GM21786 (cell line): ENCODE data around the gene AGTRAP.

ENCODE experiments used
- ATAC-seq: cut with Tn5 transposase; IDR thresholded peaks from one replicate; pipeline ENCODE4 v1.9.1; 2021; ENCODE audit not compliant: unreplicated experiment

The AGTRAP gene

DNA sequence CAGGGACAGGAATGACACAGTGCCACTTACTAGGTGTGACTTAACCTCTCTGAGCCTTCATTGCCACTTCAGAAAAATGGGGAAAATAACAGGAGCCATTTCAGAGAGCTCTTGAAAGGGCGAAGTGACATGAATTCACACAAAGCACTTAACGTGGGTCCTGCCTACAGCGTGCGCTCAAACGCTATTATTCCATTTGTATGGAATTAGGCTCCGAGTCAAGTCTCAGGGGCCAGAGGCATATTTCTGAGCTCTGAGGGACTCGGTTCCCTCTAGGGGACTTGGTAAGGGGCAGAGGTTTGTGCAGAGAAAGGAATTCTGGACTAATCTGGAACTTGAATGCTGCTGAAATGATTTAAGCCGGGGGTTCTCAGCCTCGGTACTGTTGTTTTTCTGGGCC is 30.3 kb upstream of the AGTRAP start:
- no peak for ATAC-seq

DNA sequence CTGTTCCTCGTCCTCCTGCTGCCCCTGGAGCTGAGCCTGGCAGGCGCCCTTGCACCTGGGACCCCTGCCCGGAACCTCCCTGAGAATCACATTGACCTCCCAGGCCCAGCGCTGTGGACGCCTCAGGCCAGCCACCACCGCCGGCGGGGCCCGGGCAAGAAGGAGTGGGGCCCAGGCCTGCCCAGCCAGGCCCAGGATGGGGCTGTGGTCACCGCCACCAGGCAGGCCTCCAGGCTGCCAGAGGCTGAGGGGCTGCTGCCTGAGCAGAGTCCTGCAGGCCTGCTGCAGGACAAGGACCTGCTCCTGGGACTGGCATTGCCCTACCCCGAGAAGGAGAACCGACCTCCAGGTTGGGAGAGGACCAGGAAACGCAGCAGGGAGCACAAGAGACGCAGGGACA is 29.6 kb upstream of the AGTRAP start:
- ATAC-seq, result no peak

- no peak for ATAC-seq
Observed at GRCh38 chr1:11707621-11708276, 28.2 kb upstream of the AGTRAP start.

DNA sequence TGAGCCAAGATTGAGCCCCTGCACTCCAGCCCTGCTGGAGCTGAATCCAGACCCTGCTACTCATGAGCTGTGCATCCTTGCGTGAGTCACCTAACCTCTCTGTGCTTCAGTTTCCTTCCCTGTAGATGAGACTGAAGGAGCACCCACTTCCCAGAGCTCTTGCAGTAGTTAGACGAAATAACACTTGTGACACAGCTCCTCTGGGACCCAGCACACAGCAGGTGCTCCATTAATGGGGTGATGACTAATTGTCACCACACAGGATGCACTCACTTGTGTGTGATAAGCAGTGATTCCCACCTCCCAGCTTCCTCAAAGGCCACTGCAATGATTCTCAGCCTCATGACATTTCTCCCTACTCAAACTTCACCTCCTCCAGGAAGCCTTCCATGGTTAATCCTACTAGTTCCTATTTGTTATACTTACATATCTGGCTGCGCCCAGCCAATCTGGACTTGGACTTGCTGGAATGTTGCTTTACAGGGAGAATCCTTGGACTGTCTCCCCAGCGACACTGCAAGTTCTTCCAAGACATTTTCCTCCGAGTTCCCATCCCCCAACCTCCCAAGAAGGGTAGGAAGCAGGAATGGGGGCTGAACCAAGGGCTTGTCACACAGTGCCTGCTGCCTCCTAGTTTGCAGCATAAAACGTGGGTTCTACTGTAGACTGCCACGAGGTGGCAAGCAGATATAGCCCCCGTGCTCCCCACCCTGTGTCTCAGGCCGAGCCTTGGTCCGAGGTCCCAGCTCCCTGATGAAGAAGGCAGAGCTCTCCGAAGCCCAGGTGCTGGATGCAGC is 27.2 kb upstream of the AGTRAP start:
- ATAC-seq, result no peak

- no peak for ATAC-seq
Observed at GRCh38 chr1:11711490-11711889, 24.4 kb upstream of the AGTRAP start.

GRCh38 chr1:11712285-11712684 is 23.7 kb upstream of the AGTRAP start:
- ATAC-seq, result no peak

- no peak for ATAC-seq
Observed at GRCh38 chr1:11713095-11713494, 22.8 kb upstream of the AGTRAP start.

DNA sequence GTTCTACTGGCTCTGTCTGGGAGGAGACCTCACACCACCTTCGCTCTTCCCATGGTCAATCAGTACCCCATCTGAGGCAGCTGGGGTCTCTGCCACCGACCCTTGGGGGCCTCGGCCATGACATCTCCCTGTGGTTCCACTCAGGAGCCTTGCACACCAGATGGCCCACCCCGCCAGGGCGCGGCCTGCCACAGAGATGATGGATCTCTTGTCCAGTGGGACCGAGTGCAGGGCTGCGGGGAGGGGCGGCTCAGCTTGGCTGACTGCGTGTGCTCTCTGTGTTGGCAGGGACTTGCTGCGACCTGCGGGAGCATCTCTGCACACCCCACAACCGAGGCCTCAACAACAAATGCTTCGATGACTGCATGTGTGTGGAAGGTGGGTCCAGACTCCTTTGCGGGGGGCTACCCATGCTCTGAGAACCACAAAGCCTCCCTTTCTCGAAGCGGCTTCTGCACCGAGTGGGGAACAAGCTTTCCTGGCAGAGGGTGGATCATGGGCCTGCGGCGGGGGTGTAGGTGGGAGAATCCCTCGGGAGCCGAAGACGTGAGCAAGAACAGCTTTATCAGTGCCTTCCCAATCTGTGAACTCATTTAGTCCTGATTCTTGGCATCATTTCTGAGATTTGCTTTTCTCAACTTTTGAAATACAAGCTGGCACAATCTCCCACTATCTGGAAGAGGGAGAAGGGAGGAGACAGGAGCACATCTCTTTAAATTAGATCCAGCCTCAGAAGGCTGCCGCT is 20.9 kb upstream of the AGTRAP start:
- ATAC-seq, result no peak

DNA sequence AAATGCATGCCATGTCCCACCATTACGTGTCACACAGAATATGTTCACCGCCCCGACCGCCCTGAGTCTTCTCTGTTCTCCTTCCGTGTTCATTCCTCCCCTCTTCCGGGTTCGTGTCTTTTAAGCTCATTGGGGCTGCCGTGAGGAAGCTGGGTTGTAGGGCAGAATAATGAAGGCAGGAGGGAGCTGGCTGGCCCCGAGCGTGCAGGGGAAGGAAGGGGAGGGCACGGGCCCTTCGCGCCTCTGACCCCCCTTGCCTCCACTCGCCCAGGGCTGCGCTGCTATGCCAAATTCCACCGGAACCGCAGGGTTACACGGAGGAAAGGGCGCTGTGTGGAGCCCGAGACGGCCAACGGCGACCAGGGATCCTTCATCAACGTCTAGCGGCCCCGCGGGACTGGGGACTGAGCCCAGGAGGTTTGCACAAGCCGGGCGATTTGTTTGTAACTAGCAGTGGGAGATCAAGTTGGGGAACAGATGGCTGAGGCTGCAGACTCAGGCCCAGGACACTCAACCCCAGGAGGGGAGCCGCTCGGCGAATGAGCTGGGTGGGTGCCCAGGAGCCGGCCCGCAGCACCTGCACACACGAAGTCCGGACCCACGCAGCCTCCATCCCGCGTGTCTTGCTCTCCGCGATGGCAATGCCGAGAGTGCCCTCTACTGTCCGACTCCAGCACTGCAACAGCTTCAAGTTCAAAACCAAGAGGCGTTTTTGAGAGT is 16.5 kb upstream of the AGTRAP start:
- no peak for ATAC-seq

DNA sequence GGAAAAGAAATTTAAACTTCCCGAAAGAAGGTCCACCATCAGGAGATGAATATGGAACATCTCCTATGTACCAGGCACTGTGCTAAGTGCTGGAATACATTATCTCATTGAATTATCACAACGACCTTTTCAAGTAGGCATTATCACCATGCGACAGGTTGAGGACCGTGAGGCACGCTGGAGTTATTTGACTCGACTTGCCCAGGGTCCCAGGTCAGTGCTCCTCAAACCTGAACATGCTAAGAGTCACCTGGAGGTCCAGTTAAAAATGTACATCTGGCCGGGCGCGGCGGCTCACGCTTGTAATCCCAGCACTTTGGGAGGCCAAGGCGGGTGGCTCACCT is 15.9 kb upstream of the AGTRAP start:
- no peak for ATAC-seq

GRCh38 chr1:11720525-11720924 is 15.4 kb upstream of the AGTRAP start:
- ATAC-seq, result no peak

DNA sequence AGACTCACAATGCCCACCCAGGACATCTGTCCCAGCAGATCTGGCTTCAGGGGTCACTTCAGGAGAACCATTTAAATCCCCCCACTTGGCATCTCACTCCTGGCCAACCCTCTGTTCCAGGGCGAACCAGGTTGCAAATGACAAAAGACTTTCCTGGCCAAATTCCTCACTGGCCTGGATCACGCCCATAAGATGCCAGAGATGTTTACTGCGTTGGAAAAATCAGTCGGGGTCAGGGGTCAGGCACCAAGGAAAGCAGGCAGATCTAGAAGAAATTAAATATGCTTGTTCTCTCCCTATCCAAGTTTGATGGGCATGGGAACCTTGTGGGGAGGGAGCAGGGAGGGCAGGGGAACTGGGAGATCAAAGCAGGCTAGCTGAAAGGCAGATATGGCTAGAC is 14.6 kb upstream of the AGTRAP start:
- ATAC-seq, result no peak

DNA sequence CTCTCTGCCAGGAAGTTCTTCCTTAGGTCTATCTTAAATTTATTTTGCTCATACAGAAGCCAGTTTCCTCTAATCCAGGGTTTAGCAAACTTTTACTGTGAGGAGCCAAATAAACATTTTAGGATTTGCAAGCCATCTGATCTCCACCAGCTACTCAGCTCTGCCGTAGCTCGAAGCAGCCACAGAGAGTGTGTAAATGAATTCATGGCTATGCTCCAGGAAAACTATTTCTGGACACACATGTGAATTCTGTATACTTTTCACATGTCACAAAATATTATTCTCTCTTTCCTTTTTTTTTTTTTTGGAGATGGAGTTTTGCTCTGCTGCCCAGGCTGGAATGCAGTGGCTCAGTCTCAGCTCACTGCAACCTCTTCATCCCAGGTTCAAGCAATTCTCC is 13.4 kb upstream of the AGTRAP start:
- no peak for ATAC-seq

- no peak for ATAC-seq
Observed at GRCh38 chr1:11725616-11726015, 10.3 kb upstream of the AGTRAP start.

DNA sequence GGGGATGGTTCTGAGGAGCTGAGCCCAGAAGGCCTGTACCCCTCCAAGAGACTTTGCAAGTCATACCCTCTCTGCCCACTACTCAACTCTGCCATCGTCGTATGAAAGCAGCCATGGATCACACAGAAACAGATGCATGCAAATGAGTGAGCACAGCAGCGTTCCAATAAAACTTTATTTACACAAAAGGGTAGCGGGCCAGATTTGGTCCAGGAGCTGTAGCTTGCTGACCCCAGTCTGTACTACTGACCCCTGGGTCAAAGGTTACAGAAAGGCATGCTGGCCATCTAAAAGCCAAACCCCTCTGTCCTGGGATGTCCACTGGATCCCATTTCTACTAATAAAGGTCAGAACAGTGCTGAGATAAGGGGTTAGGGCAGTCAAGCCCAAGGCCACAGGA is 8.8 kb upstream of the AGTRAP start:
- no peak for ATAC-seq

DNA sequence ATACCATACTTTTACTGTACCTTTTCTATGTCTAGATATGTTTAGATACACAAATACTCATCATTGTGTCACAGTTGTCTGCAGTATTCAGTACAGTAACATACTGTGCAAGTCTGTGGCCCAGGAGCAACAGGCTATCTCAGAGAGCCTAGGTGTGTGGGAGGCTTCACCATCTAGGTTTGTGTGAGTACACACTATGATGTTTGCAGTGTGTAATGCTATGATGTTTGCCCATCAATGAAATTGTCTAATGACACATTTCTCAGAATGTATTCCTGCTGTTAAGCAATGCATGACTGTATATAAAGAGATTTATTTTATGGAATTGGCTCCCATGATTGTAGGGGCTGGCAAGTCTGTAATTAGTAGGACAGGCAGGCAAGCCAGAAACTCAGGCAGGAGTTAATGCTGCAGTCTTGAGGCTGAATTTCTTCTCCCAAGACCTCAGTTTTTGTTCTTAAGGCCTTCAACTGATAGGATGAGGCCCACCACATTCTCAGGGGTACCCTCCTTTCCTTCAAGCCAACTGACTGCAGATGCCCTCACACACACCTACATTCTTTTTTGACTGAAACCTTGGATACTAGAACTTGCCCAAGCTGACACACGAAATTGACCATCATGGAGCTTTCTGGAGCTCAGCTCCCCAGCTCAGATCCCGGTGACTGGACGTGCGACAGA is 7.7 kb upstream of the AGTRAP start:
- ATAC-seq, result no peak

- no peak for ATAC-seq
Observed at GRCh38 chr1:11729155-11729497, 6.8 kb upstream of the AGTRAP start.

- no peak for ATAC-seq
Observed at GRCh38 chr1:11729498-11730428, 6.2 kb upstream of the AGTRAP start.

- no peak for ATAC-seq
Observed at GRCh38 chr1:11730429-11730891, 5.5 kb upstream of the AGTRAP start.
